GM10266 (cell line): Measurements from ENCODE around the gene CHRNA7.

ENCODE experiments used
- DNase-seq: peaks from one replicate; pipeline ENCODE4 v3.0.0; 2012; ENCODE audit errors: extremely low spot score
- TF ChIP-seq, protein P1 (sequence below): IDR thresholded peaks from 2 replicates; pipeline ENCODE4 v1.5.1; 2012; ENCODE audit warnings: mild to moderate bottlenecking, low read depth; ENCODE audit not compliant: control insufficient read depth, insufficient read depth; ENCODE audit errors: missing control alignments

Gene CHRNA7

DNA sequence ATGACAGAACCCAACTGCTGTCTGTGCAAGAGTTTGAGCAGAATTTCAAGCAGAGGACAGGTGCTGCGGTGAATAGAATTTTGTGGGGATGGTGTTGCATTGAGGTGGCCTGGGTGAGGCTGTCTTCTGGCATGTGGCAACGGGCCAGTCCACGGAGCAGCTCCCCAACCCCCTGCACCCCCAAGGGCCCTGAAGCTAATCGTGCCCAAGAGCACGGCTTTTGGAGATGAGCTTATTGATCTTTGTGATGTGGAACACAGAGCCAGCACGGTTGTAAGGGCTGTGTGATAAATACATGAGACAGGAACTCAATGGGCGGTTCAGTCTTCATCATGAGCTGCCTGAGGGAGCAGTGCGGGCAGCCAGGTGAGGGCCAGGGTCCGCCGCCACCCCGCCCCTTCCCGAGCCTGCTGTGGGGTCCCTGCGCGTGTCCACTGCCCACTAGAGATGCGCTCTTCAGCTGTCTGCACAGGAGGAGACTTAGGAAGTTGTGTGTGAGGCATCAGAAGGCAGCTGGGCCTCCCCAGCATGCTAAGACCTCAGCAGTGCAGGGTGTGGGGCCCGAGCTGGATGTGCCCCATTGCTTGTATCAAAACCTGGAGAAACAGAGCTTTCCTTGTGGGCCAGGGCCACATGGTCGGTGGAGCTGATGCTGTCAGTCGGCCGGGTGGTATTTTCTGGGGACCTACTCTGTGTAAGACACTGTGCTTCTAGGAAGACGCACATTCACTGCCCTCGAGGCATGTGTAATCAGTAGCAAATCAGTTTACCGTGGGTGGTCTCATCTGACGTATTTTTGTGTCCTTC lies 90.5 kb downstream of the CHRNA7 start:
- no peak for DNase-seq
- TF ChIP-seq, protein P1, sequence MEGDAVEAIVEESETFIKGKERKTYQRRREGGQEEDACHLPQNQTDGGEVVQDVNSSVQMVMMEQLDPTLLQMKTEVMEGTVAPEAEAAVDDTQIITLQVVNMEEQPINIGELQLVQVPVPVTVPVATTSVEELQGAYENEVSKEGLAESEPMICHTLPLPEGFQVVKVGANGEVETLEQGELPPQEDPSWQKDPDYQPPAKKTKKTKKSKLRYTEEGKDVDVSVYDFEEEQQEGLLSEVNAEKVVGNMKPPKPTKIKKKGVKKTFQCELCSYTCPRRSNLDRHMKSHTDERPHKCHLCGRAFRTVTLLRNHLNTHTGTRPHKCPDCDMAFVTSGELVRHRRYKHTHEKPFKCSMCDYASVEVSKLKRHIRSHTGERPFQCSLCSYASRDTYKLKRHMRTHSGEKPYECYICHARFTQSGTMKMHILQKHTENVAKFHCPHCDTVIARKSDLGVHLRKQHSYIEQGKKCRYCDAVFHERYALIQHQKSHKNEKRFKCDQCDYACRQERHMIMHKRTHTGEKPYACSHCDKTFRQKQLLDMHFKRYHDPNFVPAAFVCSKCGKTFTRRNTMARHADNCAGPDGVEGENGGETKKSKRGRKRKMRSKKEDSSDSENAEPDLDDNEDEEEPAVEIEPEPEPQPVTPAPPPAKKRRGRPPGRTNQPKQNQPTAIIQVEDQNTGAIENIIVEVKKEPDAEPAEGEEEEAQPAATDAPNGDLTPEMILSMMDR, result no peak

- TF ChIP-seq, protein P1, result no peak
- no peak for DNase-seq
These were observed 91.0 kb downstream of the CHRNA7 start for GRCh38 chr15:32121384-32121695.

GRCh38 chr15:32122013-32122412 lies 91.7 kb downstream of the CHRNA7 start:
- DNase-seq, result no peak
- TF ChIP-seq, protein P1, result no peak

- TF ChIP-seq, protein P1, result no peak
- DNase-seq, result no peak
These were observed 93.2 kb downstream of the CHRNA7 start for GRCh38 chr15:32123473-32123872.

GRCh38 chr15:32124726-32125125 lies 94.4 kb downstream of the CHRNA7 start:
- TF ChIP-seq, protein P1, result no peak
- no peak for DNase-seq

DNA sequence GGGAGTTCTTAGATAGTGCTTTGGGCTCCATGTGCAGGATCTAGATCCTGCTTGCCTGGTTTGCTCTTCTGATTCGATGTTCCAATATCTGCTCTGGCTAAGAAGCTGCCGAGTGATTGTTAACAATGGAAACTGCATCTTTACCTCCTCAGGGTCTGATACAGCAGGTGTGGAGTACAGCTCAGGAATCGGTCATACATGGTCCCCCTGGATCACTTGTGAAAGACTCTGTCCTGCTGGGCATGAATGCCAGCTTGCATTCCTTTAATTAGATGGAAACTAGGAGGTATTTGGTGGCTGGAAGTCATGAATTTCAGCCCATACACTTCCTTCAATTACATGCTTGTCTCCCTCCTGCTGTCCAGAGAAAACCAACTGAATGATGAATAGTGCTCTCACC lies 95.3 kb downstream of the CHRNA7 start:
- no peak for DNase-seq
- TF ChIP-seq, protein P1, result no peak

DNA sequence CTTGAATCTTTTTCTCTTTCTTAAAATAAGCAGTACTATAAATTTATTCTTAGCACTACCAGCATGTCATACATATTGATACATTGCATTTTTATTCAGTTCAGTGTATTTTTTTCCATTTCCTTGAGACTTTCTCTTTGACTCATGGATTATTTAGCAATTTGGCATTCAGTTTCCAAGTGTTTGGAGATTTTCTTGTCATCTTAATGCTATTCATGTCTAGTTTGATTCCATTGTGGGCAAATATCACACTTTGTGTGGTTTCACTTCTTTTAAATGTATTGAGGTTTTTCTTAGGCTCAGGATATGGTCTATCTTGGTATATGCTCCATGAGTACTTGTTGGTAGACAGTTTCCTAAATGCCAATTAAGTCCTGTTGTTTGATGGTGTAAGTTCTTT lies 99.5 kb downstream of the CHRNA7 start:
- DNase-seq, result no peak

More for the DNA sequence above, 99.5 kb downstream of the CHRNA7 start:
- TF ChIP-seq, protein P1, result no peak
